NCI-H2107 (cell line): Measurements from ENCODE around the gene UBAP2L.
"Not testable (repeated sequence)": the region's sequence is repeated elsewhere in the genome, so short reads cannot be mapped to it uniquely, and the experiment has no call there.

ENCODE experiments used
- DNase-seq: peaks from one replicate; lab custom pipeline; 2025; lab: John Stamatoyannopoulos, UW

UBAP2L gene

DNA sequence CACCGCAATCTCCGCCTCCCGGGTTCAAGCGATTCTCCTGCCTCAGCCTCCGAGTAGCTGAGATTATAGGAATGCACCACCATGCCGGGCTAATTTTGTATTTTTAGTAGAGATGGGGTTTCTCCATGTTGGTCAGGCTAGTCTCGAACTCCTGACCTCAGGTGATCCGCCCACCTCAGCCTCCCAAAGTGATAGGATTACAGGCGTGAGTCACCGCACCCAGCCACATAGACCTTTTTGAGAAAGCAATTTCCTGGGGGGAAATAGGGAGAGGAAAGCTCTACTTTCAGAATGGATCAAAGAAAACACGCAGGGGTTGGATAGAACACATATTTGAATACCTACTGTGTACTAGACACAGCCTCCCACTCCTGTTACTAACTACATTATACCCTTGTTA, 15.0 kb upstream of the UBAP2L start:
- DNase-seq, result not testable (repeated sequence)

DNA sequence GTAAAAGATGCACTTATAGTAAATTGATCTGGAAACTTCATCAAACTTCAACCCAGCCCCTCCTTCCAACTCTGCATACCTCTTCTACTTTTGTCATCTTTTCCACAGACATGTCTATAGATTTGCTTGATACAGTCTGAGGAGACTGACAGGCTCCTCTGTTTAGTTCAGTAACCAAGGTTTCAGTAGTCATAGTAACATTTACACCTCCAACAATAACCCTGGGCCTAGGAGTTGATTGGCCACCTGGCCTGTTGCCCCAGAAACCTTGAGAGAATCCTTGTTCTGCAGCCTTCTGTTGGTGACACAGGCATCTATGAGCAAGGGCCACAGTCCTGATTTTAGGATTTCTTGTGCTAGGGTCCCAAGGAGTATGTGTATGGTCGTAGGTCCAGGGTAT, 14.6 kb upstream of the UBAP2L start, which contains the start of gene CFAP141:
TSS of gene CFAP141 (minus strand) at position 138 of the 400 bp plus-strand sequence. CDS start at position 112, 26 bp downstream.
- DNase-seq, result no peak

GRCh38 chr1:154207262-154207661, 13.5 kb upstream of the UBAP2L start:
- DNase-seq, result no peak

DNA sequence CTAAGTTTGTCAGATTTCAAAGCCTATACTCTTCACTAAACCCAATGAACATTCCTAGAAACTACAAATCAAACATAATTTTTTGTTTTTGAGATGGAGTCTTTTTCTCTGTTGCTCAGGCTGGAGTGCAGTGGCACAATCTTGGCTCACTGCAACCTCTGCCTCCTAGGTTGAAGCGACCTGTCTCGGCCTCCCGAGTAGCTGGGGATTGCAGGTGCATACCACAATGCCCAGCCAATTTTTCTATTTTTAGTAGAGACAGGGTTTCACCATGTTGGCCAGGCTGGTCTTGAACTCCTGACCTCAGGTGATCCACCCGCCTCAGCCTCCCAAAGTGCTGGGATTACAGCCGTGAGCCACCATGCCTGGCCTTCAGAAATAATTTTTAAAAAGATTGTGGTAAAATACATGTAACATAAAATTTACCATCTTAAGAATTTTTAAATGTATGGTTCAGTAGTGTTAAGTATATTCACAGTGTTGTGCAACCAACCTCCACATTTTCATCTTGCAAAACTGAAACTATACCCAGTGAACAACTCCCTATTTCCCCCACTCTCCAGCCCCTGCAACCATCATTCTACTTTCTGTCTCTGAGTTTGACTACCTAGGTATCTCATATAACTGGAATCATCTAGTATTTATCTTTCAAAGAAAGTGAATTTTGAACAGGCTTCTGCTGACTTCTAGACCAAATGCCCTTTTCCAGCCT, 11.9 kb upstream of the UBAP2L start:
- no peak for DNase-seq

GRCh38 chr1:154212083-154212482, 8.7 kb upstream of the UBAP2L start:
- DNase-seq, result no peak

- DNase-seq, result no peak
Observed at GRCh38 chr1:154213274-154213673, 7.5 kb upstream of the UBAP2L start.

- no peak for DNase-seq
Observed at GRCh38 chr1:154218545-154218944, 2.2 kb upstream of the UBAP2L start.

- DNase-seq, result no peak
Observed at GRCh38 chr1:154219541-154219940, 1.2 kb upstream of the UBAP2L start.

GRCh38 chr1:154220970-154221277, 169 bp downstream of the UBAP2L start:
- no peak for DNase-seq

GRCh38 chr1:154221278-154222001, 685 bp downstream of the UBAP2L start:
- DNase-seq, result peak; percentile 18

DNA sequence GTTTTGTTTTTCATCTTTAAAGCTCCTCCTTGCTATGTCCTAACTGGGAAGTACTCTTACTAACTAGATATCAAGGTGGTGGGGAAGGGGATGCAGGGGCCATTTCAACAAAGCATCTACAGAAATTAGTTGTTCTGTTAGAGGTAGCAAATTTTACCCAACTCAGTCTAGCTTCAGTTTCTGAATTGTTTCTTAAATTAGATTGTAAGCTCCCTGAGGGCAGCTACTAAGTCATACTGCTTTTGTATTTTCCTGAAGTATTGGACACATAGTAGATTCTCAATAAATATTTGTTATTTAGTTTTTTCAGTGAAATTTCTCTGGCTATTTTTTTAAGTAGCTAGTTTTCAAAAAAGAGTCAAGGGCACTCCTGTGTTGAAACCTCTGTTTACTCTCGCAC, 1.8 kb downstream of the UBAP2L start:
- DNase-seq, result no peak

DNA sequence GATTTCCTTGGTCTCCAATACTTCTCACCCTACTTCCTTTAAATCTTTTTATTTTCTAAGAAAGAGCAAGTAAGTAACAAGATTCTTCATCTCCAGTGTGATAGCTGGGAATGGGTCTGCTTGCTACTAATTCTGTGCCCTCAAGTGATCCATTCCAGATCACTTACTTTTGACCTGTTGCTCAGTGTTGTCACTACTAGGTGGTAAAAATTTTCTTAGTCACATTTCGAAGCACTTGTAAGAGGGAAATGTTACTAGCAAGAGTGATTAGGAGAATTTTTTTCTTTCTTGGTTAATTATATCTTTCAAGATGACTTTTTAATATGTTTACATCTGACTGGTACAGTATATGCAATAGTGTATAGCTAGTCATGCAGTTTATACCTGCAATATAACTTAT, 2.2 kb downstream of the UBAP2L start:
- DNase-seq, result no peak

- no peak for DNase-seq
Observed at GRCh38 chr1:154223621-154224020, 2.9 kb downstream of the UBAP2L start.

GRCh38 chr1:154225370-154225769, 4.6 kb downstream of the UBAP2L start:
- no peak for DNase-seq

DNA sequence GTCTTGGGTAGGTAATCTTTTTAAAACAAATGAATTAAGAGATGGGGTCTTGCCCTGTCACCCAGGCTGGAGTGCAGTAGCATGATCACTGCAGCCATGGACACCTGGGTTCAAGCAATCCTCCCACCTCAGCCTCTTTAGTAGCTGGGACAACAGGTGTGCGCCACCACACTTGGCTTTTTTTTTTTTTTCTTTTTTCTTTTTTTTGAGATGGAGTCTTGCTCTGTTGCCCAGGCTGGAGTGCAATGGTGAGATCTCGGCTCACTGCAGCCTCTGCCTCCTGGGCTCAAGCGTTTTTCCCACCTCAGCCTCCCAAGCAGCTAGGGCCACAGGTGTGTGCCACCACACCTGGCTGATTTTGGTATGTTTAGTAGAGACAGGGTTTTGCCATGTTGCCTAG, 10.4 kb downstream of the UBAP2L start:
- DNase-seq, result not testable (repeated sequence)

DNA sequence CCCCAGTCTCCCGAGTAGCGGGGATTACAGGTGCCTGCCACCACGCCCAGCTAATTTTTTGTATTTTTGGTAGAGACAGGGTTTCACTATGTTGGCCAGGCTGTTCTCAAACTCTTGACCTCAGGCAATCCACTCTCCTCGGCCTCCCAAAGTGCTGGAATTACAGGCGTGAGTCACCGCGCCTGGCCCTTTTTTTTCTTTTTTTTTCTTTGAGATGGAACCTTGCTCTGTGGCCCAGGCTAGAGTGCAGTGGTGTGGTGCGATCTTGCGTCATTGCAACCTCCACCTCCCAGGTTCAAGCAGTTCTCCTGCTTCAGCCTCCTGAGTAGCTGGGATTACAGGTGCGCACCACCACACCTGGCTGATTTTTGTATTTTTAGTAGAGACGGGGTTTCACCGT, 12.4 kb downstream of the UBAP2L start:
- not testable (repeated sequence) for DNase-seq

DNA sequence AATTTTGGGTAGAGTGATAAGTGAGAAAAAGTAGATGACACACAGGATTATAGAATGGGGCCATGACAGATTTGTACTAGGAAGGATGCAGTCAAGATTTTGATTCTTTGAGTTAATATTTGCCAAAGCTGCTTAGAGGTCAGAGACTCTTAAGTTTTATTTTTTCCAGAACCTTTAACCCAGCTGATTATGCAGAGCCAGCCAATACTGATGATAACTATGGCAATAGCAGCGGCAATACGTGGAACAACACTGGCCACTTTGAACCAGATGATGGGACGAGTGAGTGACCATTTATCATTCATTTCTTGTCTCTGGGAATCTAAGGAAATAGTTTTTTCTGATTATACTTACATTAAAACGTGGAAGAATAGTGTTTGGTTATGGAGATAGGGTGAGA, 16.1 kb downstream of the UBAP2L start:
- no peak for DNase-seq

GRCh38 chr1:154237435-154237834, 16.7 kb downstream of the UBAP2L start:
- no peak for DNase-seq

GRCh38 chr1:154237880-154238506, 17.2 kb downstream of the UBAP2L start:
- no peak for DNase-seq

- DNase-seq, result no peak
Observed at GRCh38 chr1:154239491-154239890, 18.7 kb downstream of the UBAP2L start.

DNA sequence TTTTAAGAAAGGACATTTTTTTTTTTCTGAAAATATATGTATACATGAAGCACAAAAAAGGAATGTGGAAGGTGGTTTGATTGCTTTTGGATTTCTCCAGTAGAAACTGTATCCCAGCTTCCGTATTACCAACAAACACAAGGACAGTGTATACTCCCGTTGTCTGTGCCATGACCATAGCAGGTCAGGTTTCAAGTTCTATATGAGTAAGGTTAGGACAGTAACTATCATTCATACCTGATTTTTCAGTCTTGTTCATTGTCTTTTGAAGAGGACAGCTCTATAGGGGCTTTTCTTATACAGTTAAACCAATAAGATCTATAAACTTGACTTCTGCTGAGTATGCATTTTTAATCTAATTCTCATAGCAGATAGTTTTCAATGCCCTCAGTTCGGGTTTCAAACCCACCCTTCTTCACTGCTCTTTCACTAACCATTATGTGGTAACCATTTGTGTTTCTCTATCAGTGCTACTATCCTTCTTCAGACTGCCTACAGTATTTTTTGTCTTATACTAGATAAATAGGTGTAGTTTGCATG, 19.6 kb downstream of the UBAP2L start:
- no peak for DNase-seq

- no peak for DNase-seq
Observed at GRCh38 chr1:154241703-154242351, 21.1 kb downstream of the UBAP2L start.
